GM12872 (cell line): ENCODE results near the gene ZNF512.

Experiments
- CTCF ChIP-seq: IDR thresholded peaks from 3 replicates; pipeline ENCODE4 v1.5.1; 2011; ENCODE audit warnings: low read depth, mild to moderate bottlenecking, low read length, moderate library complexity; ENCODE audit not compliant: insufficient read depth

ZNF512 gene

GRCh38 chr2:27624943-27625342, 42.1 kb downstream of the ZNF512 start:
- no peak for TF ChIP-seq CTCF

- no peak for TF ChIP-seq CTCF
Measured at GRCh38 chr2:27627963-27628766, 45.3 kb downstream of the ZNF512 start.

- TF ChIP-seq CTCF = no peak
Measured at GRCh38 chr2:27628767-27629709, 46.2 kb downstream of the ZNF512 start, which contains the start of the genes CCDC121 and GPN1. Gene CCDC121 (minus strand): TSS chr2:27629012. CDS start chr2:27627799, 1,213 bp downstream. Gene GPN1 (plus strand): TSS chr2:27629050. CDS start chr2:27629059, 9 bp downstream.

GRCh38 chr2:27634291-27634690, 51.4 kb downstream of the ZNF512 start:
- TF ChIP-seq CTCF = no peak

- no peak for TF ChIP-seq CTCF
Measured at GRCh38 chr2:27636766-27637165, 53.9 kb downstream of the ZNF512 start.

- no peak for TF ChIP-seq CTCF
Measured at GRCh38 chr2:27638037-27638637, 55.3 kb downstream of the ZNF512 start.

- no peak for TF ChIP-seq CTCF
Measured at GRCh38 chr2:27638709-27639108, 55.9 kb downstream of the ZNF512 start.
